GDM1 (cell line): Measurements from ENCODE around the gene ISYNA1.

Experiments
- DNase-seq: peaks from one replicate; lab custom pipeline; 2025; lab: John Stamatoyannopoulos, UW

ISYNA1 gene

GRCh38 chr19:18467978-18468377 lies 30.0 kb upstream of the ISYNA1 start:
- DNase-seq, result no peak

- no peak for DNase-seq
These were observed 28.4 kb upstream of the ISYNA1 start for GRCh38 chr19:18466354-18466753.

GRCh38 chr19:18465964-18466339 lies 28.0 kb upstream of the ISYNA1 start:
- DNase-seq, result no peak

GRCh38 chr19:18465214-18465963 lies 27.5 kb upstream of the ISYNA1 start:
- no peak for DNase-seq

DNA sequence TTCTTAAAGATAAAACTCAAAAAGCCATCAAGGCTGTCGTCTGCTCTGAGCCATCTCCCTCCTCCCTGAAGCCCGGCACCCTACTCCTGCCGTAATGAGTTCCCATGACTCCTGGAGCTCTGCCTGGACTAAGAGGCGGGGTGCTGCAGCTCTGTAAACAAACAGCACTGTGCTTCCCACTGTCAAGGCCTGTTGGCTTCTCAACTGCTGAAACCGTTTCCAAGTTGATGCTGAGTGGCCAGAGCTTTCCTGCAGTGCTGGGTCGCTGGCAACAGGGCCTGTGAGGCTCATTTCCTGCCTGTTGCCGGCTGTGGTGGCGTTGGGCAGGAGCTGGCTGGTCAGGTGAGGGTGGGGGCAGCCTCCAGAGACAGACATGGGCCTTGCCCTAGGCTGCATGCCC lies 26.7 kb upstream of the ISYNA1 start:
- DNase-seq, result no peak

- DNase-seq, result no peak
These were observed 23.5 kb upstream of the ISYNA1 start for GRCh38 chr19:18461471-18461870.

GRCh38 chr19:18460900-18461299 lies 23.0 kb upstream of the ISYNA1 start:
- DNase-seq, result no peak

- no peak for DNase-seq
These were observed 19.8 kb upstream of the ISYNA1 start for GRCh38 chr19:18457483-18458331.

- no peak for DNase-seq
These were observed 19.0 kb upstream of the ISYNA1 start for GRCh38 chr19:18456974-18457373.

- DNase-seq, result no peak
These were observed 18.3 kb upstream of the ISYNA1 start for GRCh38 chr19:18456279-18456678.

GRCh38 chr19:18453269-18454024 lies 15.5 kb upstream of the ISYNA1 start:
- DNase-seq, result no peak

DNA sequence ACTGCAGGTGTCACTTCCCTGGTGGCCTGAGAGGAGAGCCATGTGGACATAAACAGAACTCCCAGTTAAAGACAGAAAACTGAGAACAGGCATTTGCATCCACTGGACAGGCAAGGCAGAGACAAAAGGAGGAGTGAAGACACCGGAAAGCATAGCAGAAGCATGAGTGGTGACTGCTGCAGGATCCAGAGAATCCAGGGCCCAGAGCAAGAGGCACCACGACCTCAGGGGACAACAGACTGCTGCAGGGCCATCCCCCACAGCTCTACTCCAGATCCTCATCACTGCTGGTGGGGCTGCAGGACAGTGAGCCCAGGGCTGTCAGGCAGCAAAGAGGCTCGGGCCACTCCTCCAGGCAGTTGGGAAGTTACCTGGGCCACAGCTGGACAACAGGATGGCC lies 14.5 kb upstream of the ISYNA1 start:
- DNase-seq, result no peak

- DNase-seq, result peak; percentile 59
These were observed 13.3 kb upstream of the ISYNA1 start for GRCh38 chr19:18450931-18451836.

GRCh38 chr19:18450021-18450930 lies 12.3 kb upstream of the ISYNA1 start:
- no peak for DNase-seq

DNA sequence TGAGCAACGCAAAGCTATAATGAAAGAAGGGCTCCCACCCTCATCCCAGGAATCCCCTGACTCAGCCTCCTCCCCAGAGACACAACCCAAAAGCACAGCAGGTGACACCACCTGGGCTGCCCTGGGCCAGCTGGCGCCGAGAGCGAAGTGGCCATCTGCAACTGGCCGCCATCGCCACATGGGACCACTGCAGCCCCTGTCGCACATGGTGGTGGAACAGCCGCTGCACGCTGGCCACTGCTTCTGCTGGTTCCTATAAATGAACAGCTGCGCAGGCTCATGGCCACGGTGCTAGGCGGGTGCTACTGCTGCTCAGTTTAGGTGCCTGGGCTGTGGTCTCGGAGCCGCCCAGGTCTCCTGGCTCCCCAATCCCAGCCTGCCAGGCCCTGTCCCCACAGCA lies 11.6 kb upstream of the ISYNA1 start:
- DNase-seq, result no peak

DNA sequence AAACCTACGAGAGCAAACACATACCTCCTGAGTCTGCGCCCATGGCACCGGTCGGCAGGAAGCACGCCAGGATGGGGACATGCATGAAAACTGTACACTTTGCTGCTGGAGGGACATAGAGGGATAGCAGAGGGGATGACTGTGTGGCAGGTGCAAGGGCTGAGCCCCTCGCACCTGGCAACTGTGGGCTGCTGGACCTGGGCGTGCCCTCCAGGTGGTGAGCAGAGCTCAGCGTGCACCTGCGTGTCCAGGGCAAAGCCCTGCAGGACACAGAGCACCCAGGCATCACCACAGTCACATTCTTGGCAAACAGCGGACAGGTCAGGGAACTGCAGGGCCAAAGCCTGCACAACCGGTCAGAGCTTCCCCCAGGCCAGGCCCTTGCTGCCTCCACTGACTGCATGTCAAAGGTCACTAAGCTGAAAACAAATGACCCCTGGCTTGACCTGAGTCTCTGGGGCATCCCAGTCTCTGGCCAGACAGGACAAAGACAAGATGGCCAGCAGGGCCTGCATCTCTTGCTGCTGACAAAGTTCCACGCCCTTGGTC lies 9.0 kb upstream of the ISYNA1 start:
- no peak for DNase-seq

GRCh38 chr19:18446145-18446810 lies 8.3 kb upstream of the ISYNA1 start:
- no peak for DNase-seq

DNA sequence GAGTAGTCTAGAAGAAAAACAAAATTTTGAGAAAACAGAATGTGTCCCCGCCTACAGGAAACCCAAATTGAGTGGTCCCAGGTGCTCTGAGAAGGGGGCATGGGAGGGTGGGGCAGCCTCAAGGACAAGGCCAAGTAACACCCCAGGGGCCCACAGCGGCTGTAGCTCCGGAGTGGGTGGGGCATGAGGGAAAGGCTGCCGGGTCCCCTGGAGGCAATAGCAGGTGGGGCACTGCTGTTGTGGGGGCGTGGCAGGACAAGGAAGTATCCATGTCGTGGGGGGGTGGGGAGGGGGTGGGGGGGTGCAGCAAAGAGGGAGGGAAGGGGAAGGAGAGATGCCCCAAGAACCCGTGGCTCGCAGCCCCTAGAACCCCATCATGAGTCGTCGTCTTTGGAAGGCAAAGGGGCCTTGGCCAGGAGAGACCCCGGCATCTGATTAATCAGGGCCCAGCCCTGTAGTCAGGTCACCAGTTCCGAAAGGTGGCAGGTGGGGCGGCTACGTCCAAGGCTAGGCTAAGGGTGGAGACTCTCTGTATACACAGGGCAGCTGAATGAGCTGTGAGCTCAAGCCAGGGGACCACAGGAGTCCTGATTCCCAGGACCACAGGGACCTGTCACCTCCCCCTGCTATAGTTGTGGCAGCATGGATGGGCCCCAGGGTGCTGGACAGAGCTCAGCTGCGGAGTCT lies 7.5 kb upstream of the ISYNA1 start:
- DNase-seq, result no peak

DNA sequence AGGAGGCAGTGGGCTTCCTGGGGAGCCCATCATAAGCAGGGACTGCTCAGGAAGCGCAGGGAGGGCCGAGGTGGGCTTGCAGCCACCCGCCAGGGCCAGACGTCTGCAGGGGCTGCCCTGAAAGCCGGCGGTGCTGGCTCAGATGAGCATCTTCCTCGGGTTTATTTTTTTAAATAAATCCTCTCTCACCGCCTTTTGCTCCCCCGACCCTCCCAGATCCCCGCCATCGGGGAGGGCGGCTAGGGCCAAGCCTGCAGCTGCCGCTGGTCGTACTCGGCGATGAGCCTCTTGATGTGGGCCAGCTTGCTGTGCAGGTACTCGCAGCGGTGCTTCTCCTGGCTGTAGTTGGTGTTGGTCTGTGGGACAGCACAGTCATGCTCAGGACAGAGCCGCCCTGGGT lies 6.6 kb upstream of the ISYNA1 start:
- DNase-seq, result no peak
